HG02938 (cell line): ENCODE results near the gene COL6A5.
"Not testable (repeated sequence)": the region's sequence is repeated elsewhere in the genome, so short reads cannot be mapped to it uniquely, and the experiment has no call there.

ENCODE experiments used
- ATAC-seq: cut with Tn5 transposase; IDR thresholded peaks from one replicate; pipeline ENCODE4 v1.9.1; 2021; ENCODE audit warnings: mild to moderate bottlenecking, moderate library complexity; ENCODE audit not compliant: unreplicated experiment

COL6A5 gene

DNA sequence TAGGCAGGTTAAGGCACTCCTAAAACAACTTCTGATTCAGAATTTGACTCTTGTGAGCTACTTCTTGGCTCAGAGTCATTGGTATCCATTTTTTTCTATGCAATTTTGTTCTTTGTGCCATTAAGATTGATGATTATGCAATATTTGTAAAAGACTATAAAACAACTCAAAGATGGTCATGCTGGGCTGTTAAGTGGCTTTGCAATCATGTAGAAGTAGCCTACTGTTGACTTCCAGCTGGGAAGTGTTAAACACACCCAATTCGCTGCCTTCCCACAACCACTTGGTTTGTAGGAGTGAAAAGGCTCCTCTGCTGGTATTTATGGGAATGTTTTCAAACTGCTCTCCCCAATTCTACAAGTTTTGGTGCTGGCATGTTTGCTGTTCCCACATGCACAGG is 96.8 kb downstream of the COL6A5 start:
- ATAC-seq: no peak

DNA sequence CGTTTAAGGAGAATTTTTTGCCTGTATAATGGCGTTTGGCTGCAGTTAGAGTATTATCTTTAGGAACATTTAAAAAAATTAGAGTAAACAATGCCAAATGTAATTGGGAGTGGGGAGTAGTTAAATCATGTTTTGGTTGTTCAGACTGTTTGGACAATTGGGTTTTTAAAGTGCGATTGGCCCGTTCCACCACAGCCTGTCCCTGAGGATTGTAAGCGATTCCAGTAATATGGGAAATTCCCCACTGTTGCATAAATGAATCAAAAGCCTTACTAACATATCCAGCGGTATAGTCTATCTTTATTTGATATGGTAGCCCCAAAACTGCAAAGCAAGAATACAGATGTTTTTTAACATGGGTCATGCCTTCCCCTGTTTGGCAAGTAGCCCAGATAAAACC is 101.4 kb downstream of the COL6A5 start:
- ATAC-seq: not testable (repeated sequence)

GRCh38 chr3:130448155-130448554 is 102.7 kb downstream of the COL6A5 start:
- not testable (repeated sequence) for ATAC-seq

GRCh38 chr3:130456540-130456939 is 111.1 kb downstream of the COL6A5 start:
- ATAC-seq: no peak

- ATAC-seq: no peak
These were observed 112.2 kb downstream of the COL6A5 start for GRCh38 chr3:130457671-130458070.

- no peak for ATAC-seq
These were observed 114.5 kb downstream of the COL6A5 start for GRCh38 chr3:130459944-130460343.

DNA sequence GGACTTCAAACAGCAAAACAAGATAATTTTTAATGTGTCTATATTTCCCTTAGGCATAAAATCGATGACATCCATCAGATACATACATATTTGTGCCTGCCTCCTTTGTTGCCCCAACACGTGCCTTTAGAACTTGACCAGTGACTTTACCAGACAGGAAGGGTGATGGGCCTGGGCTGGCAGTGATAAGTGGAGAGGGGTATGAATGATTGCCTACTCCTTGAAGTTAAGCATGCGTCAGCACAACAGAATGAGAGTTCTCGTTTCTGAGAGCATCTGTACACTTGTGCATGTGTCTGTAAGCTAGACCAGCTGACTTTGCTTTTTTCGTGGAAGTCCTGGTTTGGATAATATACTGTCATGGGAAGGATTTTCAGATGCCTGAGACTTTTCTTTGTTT is 116.6 kb downstream of the COL6A5 start:
- ATAC-seq: no peak

GRCh38 chr3:130463221-130463620 is 117.7 kb downstream of the COL6A5 start:
- ATAC-seq: no peak

DNA sequence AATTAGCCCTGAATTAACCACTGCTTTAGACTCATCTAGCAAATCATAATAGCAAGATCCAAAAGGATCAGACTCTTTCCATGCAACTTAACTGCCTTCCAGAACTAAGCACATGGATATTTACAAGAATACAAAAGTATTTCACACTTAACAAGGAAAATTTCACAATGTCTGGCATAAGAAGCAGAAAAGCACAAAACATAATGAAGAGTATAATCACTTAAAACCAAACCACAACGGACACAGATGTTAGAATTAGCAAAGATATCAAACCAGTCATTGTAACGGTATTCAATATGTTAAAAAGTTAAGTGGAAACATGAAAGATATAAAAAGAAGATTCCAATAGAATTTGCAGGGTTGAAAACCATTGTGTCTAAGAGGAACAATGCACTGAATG is 120.0 kb downstream of the COL6A5 start:
- no peak for ATAC-seq

DNA sequence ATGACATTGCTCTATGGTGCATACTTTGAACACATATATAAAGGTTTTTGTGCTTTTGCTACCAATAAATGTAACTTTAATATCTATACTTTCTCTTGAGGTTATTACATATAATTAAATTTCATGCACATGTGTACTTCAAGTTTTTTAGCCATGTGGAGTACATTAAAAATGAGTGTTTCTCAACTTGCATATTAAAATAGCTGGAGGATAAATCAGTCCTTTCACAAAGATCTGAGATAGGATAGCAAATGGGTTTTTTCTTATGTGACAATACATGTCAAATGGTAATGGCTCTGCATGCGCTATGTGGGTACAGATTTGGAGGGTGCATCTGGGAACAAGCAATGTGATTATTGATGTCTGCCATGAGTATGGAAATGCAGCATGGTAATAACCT is 122.8 kb downstream of the COL6A5 start:
- no peak for ATAC-seq

GRCh38 chr3:130470126-130470525 is 124.7 kb downstream of the COL6A5 start:
- no peak for ATAC-seq

GRCh38 chr3:130473416-130473815 is 127.9 kb downstream of the COL6A5 start:
- ATAC-seq: no peak

DNA sequence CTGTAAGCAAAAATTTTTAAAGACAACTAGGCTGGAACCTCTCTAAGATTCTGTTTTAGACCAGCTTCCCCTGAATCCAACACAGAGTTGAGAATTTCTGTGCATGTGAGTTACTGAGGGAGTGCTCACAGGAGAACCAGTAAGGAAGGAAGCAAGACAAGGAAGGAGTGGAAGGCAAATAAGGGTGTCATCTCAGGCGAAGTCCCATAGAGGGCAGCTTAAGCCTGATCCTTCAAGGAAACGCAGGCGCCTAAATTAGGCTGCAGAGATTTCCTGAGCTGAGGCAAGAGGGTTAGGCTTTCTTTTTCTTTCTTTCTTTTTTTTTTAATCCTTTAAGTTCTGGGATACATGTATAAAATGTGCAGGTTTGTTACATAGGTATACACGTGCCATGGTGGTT is 135.3 kb downstream of the COL6A5 start:
- ATAC-seq: no peak

- ATAC-seq: no peak
These were observed 142.8 kb downstream of the COL6A5 start for GRCh38 chr3:130488288-130488687.

- no peak for ATAC-seq
These were observed 143.4 kb downstream of the COL6A5 start for GRCh38 chr3:130488769-130489450.

GRCh38 chr3:130490241-130490640 is 144.8 kb downstream of the COL6A5 start:
- ATAC-seq: no peak

GRCh38 chr3:130491431-130491830 is 146.0 kb downstream of the COL6A5 start:
- no peak for ATAC-seq

DNA sequence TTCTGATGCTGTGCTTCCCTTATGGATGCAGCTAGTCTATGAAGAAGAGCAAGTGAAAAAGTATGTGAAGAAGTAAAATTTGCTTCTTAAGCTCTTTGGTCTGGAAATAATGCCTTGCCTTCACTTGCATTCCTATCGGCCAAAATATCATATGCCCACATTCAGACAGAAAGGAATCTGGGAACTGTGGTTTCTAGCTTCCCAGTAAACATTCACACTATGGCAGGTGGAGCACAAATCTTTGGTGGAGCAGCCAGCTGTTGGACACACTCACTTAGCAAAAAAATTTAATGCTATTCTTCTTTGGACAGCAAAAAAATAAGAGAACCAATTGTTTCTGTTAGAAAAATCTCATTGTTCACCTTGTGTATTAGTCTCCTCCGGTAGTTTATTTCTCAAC is 159.2 kb downstream of the COL6A5 start:
- ATAC-seq: no peak

DNA sequence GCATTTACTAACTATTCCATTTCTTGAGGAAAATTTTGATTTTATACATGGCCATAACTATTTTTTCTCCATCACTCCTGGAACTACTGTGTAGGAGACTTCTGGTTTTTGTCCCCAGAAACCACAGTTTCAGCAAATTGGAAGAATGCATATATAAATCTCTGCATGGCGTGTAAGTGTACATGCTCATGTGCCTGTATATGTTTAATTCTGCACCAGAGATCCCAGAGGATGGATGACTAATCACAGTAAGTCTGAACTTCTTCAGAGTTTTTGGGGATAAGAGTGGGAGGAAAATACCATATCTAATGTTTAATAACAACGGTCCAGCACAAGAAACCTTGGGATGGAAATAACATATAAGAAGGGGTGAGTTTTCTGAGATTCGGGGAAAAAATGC is 160.6 kb downstream of the COL6A5 start:
- ATAC-seq: no peak

DNA sequence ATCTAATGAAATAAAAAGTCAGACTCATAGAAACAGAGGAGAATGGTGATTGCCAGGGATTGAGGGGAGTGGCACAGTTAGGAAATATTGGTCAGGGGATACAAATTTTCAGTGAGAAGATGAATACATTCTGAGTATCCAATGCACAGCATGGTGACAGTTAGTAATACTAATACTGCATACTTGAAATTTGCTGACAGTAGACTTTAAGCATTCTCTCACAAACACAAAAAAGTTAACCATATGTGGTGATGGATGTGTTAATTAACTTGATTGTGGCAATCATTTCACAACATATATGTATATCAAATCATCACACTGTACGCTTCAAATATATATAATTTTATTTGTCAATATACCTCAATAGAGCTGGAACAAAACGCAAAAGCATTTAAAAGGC is 162.3 kb downstream of the COL6A5 start:
- ATAC-seq: no peak

DNA sequence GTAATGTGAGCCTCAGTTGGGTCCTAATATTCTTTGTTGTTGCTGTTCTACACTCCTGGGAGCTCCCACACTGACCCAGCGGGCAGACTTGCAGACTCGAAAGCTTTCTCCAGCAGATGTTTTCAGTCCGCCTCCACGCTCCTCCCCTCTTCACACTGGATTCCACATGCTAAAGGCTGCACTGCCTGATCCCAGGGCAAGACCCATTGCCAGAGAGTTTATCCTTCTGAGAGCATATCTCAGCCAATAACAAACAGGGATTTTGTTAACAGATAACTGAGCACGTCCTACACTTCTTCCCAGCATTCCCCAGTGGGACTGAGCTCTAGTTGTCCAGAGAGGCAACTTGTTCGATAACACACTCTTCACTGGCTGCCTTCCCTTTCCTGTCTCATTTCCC is 163.5 kb downstream of the COL6A5 start:
- ATAC-seq: no peak

- ATAC-seq: no peak
These were observed 169.2 kb downstream of the COL6A5 start for GRCh38 chr3:130514681-130515080.

DNA sequence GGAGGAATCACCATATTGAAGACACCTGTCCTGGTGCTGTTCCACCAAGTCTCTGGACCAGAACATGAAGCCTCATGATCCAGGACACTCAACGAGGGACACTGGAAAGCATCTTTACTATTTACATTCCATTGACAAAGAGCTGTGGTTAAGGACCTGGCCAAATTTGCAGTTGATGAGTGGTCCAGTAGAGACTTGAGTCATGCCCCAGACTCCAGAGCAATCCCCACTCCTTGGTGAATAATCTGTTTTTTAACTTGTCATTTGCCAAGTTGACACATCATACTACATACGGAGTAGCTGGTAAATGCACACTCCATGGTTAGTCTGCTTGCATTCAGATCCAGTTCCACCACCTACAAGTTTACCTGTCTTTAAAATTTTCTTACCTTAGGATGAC is 170.3 kb downstream of the COL6A5 start:
- ATAC-seq: no peak
